ENCODE data around the gene DPYD.
A peak's percentile ranks its signal among the peaks of the same experiment; 100 is the strongest.

DPYD gene

DNA sequence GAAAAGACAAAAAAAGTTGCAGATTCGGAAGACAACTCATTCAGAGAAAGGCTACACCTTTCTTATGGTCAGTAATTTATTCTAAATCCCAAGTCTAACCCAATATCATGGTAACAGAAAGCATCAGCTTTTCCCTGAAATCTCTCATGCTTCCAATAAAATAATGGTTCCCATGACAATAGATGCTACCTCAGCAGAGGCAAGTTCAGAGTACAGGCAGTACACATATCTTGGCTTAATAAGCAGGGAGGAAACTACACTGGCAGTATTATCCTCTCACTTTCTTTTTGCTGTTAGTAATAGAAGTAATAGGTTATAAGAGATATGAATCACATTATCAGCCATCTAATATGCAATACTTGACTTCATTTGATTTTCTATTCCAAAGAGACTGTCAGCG lies 137.1 kb downstream of the DPYD start:
- no peak for DNase-seq (ENCODE audit: low read depth)

DNA sequence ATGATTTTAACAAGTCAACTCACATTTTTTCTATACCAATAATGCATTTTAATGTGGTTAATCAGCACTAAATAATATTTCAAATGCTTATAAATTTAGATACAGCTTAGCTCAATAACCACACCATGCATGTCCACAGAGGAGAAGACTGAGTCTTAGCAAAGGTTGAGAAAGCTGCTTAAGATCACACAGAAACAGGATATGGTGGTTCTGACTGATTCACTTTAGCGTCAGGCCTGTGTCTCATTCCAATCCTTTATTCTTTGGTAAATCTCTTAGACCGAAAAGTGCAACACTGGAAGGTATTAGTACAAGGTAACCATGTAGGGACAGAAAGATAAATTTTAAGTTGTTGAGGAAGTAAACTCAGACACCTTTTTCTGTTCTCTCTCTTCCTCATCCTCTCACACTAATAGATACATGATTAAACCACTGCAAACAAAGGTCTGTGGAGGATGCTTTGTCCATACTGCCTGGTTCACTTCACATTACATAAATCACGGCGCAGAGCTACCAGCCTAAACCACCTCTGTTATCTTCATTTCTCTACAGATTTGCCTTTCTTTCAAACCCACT lies 139.0 kb downstream of the DPYD start:
- DNase-seq (ENCODE audit: low read depth) = no peak

DNA sequence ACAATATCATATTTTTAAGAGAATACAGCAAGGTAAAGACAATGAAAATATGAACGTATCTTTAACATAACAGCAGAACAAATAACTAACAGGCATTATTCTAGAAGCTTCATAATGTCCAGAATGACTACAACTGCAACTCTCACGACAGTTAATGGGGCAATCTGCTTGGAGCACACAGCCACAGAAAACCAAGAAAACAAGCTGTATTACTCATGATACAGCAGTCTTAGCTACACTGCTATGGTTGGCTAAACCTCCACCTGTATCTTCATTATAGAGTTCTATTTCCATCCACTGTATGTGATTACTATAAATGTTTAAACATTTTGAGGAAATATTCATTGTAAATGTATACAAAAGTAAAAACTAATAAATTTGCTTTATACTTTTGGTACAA lies 139.9 kb downstream of the DPYD start:
- DNase-seq (ENCODE audit: low read depth) = no peak

DNA sequence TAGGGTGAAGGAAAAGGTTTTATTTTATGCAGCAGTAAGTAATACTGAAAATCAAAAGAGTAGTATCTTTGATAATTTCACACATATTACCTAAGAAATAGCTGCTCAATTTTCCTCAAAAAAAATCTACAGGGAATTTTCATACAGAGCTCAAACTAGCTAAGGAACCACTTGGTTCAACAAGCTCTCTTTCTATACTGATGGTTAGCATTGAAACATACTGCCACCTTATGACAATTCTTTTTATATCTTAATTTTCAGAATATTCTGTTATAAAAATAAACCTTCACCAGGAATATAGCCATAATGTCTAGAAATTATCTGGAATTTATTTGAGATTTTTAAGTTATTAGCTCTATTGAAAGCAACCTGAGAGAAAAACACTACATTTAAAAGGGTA lies 142.1 kb downstream of the DPYD start:
- no peak for DNase-seq (ENCODE audit: low read depth)

DNA sequence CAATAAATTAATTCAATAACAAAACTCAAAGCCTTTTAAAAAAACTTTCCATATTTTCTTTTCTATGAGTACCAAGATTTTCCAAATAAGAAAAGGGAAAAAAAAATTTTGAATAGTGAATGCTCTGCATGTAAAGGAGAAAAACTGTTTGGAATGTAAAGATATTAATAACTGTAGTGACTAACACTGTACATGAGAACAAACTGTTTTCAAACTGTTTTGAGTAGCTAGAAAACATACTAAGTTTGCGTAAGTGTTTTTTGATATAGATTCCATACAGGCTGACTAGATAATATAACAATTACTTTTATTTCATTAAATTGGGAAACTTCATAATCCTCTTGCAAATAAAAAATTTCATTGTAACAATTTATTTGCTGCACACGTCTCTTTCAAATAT lies 150.5 kb downstream of the DPYD start:
- no peak for DNase-seq (ENCODE audit: low read depth)

DNA sequence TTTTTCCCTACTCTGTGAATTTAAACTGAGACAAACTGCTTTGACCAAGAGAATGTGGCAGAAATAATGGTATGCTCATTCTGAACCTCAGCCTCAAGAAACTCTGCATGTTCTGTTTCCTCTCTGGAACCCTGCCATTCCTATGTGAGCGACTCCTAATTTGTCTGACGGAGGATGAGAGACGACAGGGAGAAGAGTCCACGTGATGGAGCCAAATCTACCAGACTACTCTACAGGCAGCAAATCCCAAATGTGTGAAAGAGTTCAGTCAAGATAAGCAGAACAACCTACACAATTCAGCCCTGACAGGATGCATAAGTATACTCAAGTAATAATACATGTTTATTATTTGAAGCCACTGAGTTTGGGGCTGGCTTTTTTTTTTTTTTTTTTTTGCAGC lies 153.5 kb downstream of the DPYD start:
- no peak for DNase-seq (ENCODE audit: low read depth)

DNA sequence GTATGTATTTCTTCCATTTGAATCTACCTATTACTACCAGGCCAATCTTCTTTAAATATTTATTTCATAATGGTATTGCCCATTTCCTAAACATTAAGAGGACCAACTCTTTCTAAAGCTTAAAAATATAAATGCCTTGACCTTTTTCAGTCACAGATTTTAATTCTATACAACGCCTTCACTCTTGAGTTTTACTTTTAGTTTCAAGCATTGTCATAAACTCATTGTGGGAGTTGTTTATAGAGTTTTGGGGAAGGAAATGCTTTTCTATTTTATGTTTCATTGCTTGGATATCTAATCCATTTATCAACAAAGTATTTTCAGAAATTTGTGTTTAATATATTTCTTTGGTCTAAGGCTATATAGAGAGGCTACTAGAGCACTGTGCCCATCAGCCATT lies 155.8 kb downstream of the DPYD start:
- DNase-seq (ENCODE audit: low read depth) = no peak

DNA sequence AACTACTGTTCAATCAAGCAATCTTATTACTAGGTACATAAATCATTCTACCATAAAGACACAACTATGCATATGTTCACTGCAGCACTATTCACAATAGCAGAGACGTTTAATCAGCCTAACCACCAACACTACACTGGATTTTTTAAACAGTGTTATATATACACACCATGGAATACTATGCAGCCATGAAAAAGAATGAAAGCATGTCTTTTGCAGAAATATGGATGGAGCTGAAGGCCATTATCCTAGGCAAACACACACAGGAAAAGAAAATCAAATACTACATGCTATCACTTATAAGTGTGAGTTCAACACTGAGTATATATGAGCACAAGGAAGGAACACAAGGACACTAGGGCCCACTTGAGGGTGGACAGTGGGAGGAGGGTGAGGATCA lies 159.2 kb downstream of the DPYD start:
- no peak for DNase-seq (ENCODE audit: low read depth)

DNA sequence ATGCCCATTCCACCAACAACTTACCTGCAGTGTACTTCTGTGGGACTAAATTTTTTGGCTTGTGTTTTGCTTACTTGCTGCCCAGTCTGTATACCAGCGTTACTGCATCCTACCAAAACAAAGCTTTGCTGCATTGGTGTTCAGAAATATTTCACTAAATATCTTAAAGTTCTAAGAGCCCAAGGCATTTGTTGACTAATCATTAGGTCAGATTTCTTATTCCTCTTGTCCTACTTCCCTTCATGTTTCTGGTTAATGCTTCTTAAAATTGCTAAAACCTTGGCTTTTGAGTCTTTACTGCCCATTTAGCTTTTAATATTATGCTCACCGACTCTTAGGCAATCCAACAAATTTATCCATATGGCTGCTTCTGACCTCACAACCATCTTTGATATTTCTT lies 161.8 kb downstream of the DPYD start:
- peak; percentile 43 for DNase-seq (ENCODE audit: low read depth)

DNA sequence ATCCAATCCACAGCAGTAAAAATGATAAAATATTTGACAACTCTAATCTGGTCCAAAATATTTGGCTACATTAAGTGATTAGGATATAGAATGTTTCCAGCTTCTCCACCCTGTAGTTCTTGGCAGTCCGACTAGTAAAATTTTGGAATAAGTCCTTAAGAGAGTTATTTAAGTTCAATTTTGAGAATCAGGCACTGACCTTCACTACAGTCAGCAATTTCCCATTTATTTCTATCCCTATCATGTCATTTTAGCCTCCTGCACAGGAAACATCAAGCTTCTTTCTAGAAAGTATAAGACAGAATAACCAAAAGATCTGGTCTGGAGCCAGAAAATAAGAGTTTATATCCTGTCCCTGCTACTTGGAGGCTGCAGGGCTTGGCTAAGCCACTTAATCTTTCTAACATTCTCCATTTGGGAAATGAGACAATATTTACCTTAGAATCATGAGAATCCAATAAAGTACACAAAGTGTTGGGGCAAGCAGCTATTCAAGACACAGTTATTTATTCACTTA lies 162.2 kb downstream of the DPYD start:
- no peak for DNase-seq (ENCODE audit: low read depth)

DNA sequence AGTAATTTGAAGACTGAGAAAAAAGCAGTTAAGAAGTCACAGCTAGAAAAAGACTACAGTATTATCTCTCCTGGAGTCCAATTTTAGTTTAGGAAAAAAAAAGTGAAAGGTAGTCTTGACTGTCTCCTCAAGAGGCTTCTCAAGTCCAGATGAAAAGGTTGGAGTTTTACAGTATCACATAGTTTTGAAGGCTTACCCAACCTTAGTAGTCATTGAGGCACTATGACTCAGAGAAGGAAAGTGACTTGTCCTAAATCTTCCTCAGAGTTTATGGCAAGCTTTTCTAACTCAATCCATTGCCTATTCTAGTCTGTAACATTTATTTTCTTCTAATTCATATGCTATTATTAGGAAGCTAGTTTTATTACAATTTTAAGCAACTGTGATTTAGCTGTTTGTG lies 174.9 kb downstream of the DPYD start:
- DNase-seq (ENCODE audit: low read depth) = no peak

DNA sequence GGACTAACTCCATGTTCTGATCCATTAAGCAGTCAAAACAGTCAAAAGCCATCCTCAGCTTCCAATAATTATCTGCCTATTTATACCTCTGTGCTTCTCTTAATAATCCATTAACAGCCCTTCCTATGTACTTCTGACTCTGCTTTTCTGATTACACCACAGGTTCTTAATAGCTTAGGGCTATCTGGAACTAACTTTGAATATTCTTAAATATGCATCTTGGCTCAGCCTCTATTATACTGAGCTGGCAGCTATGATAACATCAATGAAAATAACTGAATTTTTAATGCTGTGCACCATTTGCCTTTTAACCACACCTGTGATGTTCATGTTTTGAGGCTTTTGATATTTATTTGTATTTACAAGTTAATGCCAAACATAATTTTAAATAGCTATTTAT lies 175.9 kb downstream of the DPYD start:
- no peak for DNase-seq (ENCODE audit: low read depth)

DNA sequence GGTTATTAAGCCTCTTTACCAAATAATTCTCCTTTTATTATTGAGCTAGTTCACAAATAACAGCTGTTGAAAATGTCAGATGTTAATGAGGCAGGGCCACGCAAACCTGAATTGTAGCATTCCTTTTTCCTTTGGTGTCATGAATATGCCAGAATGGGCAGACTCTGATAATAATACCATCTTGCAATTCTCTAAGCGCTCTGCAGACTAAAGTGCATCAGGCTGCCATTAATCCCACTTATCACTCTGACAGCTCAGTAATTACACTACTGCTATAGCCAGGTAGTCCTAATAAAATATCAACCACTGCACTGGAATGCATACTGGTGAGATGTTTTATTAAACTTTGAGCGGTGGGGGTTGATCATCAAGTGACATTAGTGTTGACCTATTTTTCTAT lies 177.7 kb downstream of the DPYD start:
- DNase-seq (ENCODE audit: low read depth) = no peak

DNA sequence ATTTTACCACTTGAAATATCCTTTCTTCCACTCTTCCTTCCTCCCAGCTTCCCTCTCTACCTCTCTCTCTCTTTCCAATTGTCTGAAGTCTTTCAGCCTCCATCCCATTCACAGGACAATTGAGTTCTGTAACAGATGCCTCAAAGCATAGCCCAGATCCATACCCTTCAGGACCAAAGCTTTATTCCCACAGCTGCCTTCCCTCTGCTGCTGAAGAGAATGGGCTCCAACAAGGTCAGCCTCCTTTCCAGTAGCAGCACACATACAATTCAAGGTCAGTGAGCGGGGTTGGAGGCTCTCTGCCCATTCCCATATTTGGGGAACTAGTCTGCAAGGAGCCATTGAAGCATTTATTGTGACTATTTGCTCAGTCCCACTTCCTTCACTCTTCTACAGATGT lies 179.9 kb downstream of the DPYD start:
- no peak for DNase-seq (ENCODE audit: low read depth)

DNA sequence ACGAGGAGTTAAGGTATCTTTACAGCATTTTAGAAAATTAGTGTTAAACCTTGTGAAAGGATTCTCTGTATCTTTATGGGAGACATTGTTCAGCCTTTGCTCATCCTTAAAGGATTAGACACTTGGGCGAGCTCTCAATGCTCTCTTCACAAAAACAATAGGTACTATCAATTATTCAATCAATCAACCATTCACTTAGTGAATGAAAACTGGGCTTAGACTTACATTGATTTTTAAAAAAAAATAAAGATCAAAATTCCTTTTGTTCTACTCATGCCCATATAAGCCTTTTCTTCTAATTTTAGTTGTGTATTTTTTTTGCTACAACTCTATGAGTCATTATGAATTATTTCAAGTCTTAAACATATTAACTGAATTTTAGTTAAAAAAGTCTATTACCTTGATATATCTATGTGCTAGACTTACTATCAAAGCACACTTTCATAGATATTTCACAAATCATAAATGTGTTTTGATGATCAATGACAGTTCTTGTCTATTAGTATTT lies 181.2 kb downstream of the DPYD start:
- no peak for DNase-seq (ENCODE audit: low read depth)

DNA sequence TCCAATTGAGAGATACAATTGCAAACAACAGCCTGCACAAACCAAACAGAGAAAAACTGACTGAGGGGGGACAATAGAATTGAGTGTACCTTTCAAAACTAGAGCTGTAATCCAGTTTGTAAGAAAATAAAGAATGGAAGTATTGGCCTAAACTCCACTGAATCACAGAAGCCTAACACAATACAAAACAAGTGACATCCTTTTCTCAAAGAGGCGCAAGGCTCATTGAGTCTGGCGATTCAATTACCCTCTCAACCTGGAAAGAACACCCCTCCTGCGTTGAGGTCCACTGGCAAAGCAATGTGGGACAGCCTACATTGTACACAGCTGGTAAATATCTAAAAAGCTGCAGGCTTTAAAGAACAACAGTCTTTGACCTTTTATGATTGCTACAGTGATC lies 182.6 kb downstream of the DPYD start:
- DNase-seq (ENCODE audit: low read depth) = no peak

DNA sequence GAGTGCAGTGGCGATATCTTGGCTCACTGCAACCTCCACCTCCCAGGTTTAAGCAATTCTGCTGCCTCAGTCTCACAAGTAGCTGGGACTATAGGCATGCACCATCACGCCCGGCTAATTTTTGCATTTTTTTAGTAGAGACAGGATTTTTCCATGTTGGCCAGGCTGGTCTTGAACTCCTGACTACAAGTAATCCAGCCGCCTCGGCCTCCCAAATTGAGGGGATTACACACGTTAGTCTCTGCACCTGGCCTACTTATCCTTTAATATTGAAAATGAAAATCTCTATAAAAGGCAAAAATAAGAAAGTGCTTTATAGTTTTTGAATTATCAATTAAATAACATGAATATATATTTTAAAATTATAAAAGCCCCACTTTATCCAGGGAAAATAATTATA lies 190.6 kb downstream of the DPYD start:
- DNase-seq (ENCODE audit: low read depth) = no peak

DNA sequence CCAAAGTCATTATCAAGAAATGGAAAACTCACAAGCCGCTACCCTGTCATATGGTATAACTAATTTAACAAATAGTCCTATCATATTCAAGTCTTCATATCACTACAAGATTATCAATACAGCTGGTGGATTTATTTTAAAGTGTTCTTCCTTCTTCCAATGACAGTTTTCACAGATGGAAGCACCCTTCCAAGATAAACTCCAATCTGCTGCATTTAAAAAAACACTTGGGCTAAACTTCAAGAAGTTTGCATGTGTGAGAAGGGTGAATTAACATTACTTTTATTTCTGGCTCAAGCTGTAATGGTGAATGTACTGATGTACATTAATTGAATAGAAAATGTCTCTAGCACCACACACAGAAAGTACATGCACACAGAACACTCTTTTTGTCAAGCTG lies 192.4 kb downstream of the DPYD start:
- no peak for DNase-seq (ENCODE audit: low read depth)

DNA sequence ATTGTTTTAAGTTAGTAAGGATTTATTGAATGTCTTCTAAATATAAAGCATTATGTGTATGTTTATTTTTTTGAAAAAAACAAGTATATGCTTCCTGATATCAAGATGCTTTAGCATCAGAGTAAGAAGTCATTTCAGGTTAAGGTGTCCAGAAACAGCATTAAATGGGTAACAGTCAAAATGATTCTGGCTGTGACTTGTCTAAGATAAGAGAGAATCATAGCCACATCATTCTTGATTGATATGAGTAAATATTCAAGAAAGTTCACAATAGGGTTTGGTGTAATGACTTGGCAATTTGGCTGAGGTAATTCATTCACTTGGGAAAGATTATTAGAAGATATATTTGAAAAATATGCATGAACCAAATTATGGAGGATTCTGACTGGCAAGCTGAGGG lies 193.8 kb downstream of the DPYD start:
- DNase-seq (ENCODE audit: low read depth) = no peak

DNA sequence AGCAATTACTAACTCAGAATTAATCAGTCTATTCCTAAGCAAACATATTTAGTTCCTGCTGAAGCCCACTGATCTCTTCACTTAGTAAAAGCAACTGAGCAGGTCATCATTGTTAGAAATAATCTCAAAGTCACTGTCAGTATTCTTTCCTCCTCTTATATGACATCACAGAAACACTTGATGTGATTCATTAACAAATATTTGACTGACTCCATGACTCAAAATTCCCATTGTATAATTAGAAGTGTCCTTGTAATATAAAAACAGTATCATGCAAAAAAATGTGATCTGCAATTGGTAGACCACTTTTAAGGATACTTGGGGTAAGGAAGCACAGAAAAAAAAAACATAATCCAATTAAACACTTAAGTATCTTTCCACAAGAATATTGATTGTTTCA lies 194.4 kb downstream of the DPYD start:
- no peak for DNase-seq (ENCODE audit: low read depth)

DNA sequence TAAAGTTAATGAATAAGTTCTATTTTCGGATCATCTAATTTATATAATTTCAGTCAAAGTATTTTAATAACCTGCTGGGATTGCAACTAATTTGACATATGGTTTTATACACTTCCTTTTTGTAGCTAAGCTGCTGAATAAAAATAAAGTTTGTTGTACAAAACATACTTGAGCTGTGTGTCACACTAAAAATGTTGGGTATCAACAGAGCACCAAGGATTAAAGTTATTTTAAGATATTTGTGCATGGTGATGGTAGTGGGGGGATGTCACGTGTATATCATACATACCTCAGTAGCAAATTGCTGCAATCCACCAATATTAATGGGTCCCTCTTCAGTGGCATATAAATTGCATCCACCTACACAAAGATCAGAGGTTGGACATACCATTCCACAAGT lies 199.6 kb downstream of the DPYD start:
- no peak for DNase-seq (ENCODE audit: low read depth)

DNA sequence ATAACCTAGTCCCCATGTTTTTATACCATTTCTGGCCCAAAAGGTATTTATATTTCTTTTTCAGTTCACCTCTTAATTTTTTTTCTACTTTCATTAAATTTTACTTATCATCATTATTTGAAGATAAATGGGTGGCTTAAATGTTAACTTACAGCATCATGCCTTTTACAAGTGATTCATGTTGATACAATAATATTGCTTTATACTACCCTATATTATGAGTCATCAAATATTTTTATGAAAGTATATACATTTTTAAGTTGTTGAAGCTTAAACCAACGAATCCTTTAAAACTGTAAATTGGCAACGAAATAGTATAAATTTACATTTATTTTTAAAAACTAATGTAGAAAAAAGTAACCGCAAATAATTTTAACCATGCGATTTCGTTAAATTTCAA lies 207.9 kb downstream of the DPYD start:
- DNase-seq (ENCODE audit: low read depth) = no peak

DNA sequence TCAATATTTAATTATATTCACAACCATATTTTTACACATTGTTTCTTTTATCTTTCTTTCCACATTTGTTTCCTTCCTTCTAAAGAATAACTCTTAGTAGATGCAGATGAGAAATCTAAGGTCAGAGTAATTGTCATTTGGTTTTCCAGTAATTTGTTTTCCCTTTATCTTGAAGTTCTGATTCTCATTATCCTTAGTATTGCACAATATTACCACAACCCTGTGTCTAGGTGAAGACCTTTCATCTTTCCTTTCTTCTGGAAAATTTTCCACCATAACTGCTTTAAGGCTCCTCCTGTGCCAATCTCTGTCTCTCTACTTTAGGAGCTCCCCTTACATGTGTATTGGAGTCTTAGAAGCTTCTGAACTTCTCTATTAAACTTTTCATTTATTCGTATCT lies 209.0 kb downstream of the DPYD start:
- no peak for DNase-seq (ENCODE audit: low read depth)

DNA sequence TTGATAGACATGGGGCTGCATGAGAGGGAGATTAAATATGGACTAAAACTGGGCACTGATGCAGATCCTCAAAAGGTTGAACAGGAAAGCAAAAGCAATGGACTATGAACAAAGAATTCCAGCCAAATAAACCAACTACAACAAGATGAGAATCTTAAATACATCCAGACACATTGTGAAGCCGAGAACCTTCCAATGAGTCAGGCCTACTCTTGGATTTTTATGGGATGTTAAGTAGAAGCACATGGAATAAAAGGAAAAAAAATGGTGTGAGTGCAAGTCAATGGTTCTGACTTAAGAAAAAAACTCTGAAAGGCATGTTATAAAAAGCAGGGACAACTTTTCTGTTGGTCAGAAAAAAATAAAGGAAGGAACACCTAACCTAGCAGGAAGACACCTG lies 227.2 kb downstream of the DPYD start:
- no peak for DNase-seq (ENCODE audit: low read depth)

DNA sequence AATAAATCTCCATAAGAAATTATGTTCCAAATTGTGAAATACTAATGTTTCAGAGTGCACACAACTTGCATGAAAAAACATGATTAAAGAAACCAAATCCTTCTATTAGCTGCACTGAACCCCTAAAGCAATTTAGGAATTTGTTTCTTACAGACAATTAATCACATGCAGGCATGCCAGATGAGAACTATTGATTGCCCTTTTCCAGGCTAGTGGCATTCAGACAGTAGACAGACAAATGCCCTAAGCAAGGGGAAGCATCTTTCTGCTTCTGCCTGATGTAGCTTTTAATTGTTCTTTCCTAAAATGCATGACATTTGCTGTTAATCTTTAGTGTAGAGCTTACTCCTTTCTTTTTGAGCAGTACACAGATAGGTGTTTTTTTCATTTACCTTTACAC lies 229.5 kb downstream of the DPYD start:
- DNase-seq (ENCODE audit: low read depth) = no peak

Measured in HS-27A (cell line).